H1 (cell line): ENCODE results near the gene CCNL2. TPM values are rescaled to one million over a fixed set of nuclear protein-coding genes. Genes with fewer than 3 reads are reported as not detected.
A peak's percentile ranks its signal among the peaks of the same experiment; 100 is the strongest.
"Not testable (repeated sequence)": the region's sequence is repeated elsewhere in the genome, so short reads cannot be mapped to it uniquely, and the experiment has no call there.

Experiments used
- CTCF ChIA-PET: fragments of 300-600 bp; sonication (Branson Sonifier 250); formaldehyde crosslinking; loops from one replicate; lab custom pipeline; 2021; ENCODE audit not compliant: partially characterized antibody; lab: Charles Lee
- POLR2A ChIA-PET: fragments of 300-600 bp; sonication (Branson Sonifier 250); formaldehyde crosslinking; loops from one replicate; lab custom pipeline; 2021; ENCODE audit warnings: inconsistent platforms; ENCODE audit not compliant: partially characterized antibody; lab: Charles Lee
- DNase-seq, 2 experiments: peaks; one replicate each; pipeline versions ENCODE4 v3.0.0 to v3.0.0-alpha.2; 2010 to 2022; ENCODE audit warnings: low spot score in 2 of 2, low read depth in 1 of 2, mixed read lengths in 1 of 2
- FAIRE-seq: peaks from 2 replicates; lab custom pipeline; 2011; peaks lifted over from hg19 to GRCh38; lab: Jason Lieb, UNC
- H2AFZ ChIP-seq: 2 replicates; pipeline ENCODE4 v1.8.1; 2012; ENCODE audit warnings: low read length, inconsistent platforms
- H2AK5ac ChIP-seq: 2 replicates; pipeline ENCODE4 v1.6.1; 2013; ENCODE audit warnings: low read depth, low read length
- H2BK120ac ChIP-seq: replicated peaks from 2 replicates; pipeline ENCODE3; 2013; ENCODE audit warnings: low read depth, low read length, inconsistent platforms
- H2BK12ac ChIP-seq: 2 replicates; pipeline ENCODE4 v1.6.1; 2013; ENCODE audit warnings: low read depth, low read length
- H2BK15ac ChIP-seq: 2 replicates; pipeline ENCODE4 v1.6.1; 2013; ENCODE audit warnings: low read length
- H2BK20ac ChIP-seq: 2 replicates; pipeline ENCODE4 v1.6.1; 2013; ENCODE audit warnings: low read length
- H2BK5ac ChIP-seq: 2 replicates; pipeline ENCODE4 v1.6.1; 2013; ENCODE audit warnings: low read depth, low read length
- H3K14ac ChIP-seq: 2 replicates; pipeline ENCODE4 v1.6.1; 2013; ENCODE audit warnings: inconsistent platforms; ENCODE audit not compliant: insufficient read length
- H3K18ac ChIP-seq: 2 replicates; pipeline ENCODE4 v1.6.1; 2013; ENCODE audit warnings: low read length; ENCODE audit errors: extremely low read depth
- H3K23ac ChIP-seq: 2 replicates; pipeline ENCODE4 v1.6.1; 2013; ENCODE audit warnings: inconsistent platforms; ENCODE audit not compliant: insufficient read length
- H3K23me2 ChIP-seq: 2 replicates; pipeline ENCODE4 v1.6.1; 2013; ENCODE audit warnings: low read depth, low read length
- H3K27ac ChIP-seq: 2 replicates; pipeline ENCODE4 v1.6.1; 2011; ENCODE audit warnings: low read depth, low read length, inconsistent platforms
- H3K27me3 ChIP-seq, 4 experiments: replicated peaks in 1 of 4; 1 replicate in 1 of 4; 2 replicates in 3 of 4; pipeline versions ENCODE4 v1.6.1 to v1.8.1; 2011 to 2013; ENCODE audit warnings: low read length in 3 of 4, mild to moderate bottlenecking in 3 of 4, inconsistent platforms in 2 of 4, mixed read lengths in 2 of 4, moderate library complexity in 1 of 4; ENCODE audit not compliant: control insufficient read depth in 3 of 4, insufficient read depth in 3 of 4; ENCODE audit errors: extremely low read depth in 1 of 4
- H3K36me3 ChIP-seq, 4 experiments: 2 replicates each; pipeline versions ENCODE4 v1.6.1 to v1.8.1; 2011 to 2013; ENCODE audit warnings: mild to moderate bottlenecking in 4 of 4, low read length in 3 of 4, moderate library complexity in 2 of 4, control low read depth in 1 of 4, inconsistent platforms in 1 of 4; ENCODE audit not compliant: insufficient read depth in 4 of 4, control insufficient read depth in 2 of 4
- H3K4ac ChIP-seq: replicated peaks from 2 replicates; pipeline ENCODE3; 2013; ENCODE audit warnings: low read length, low read depth, mixed read lengths, inconsistent platforms; ENCODE audit not compliant: insufficient read length
- H3K4me1 ChIP-seq, 4 experiments: replicated peaks in 1 of 4; 1 replicate in 1 of 4; 2 replicates in 3 of 4; pipeline versions ENCODE4 v1.6.1 to v1.8.1; 2011 to 2013; ENCODE audit warnings: low read length in 3 of 4, inconsistent platforms in 2 of 4, mixed read lengths in 1 of 4; ENCODE audit not compliant: insufficient read depth in 4 of 4, control insufficient read depth in 3 of 4
- H3K4me2 ChIP-seq, 2 experiments: 2 replicates each; pipeline versions ENCODE4 v1.6.1 to v1.8.1; 2011 to 2013; ENCODE audit warnings: low read depth in 2 of 2, low read length in 2 of 2, control low read depth in 1 of 2, inconsistent platforms in 1 of 2, mild to moderate bottlenecking in 1 of 2; ENCODE audit not compliant: insufficient read depth in 1 of 2
- H3K4me3 ChIP-seq, 4 experiments: fragments of 200-600, 300-600 bp in 1 of 4; sonication (generic), shearing (Covaris generic), sonication (Bioruptor Twin) in 1 of 4; 2 replicates each; pipeline versions ENCODE4 v1.5.1 to v1.8.1; 2011 to 2016; ENCODE audit warnings: low read length in 4 of 4, low read depth in 3 of 4, control low read depth in 2 of 4, inconsistent platforms in 2 of 4, mild to moderate bottlenecking in 2 of 4, mixed read lengths in 1 of 4, moderate library complexity in 1 of 4; ENCODE audit not compliant: insufficient read depth in 2 of 4; ENCODE audit errors: extremely low read depth in 1 of 4
- H3K56ac ChIP-seq: replicated peaks from 2 replicates; pipeline ENCODE3; 2013; ENCODE audit warnings: low read depth, mild to moderate bottlenecking, mixed read lengths, low read length, inconsistent platforms; ENCODE audit not compliant: insufficient read length
- H3K79me1 ChIP-seq: 2 replicates; pipeline ENCODE4 v1.6.1; 2013; ENCODE audit warnings: low read depth, low read length, control low read depth
- H3K79me2 ChIP-seq, 2 experiments: 2 replicates each; pipeline versions ENCODE4 v1.6.1 to v1.8.1; 2012 to 2013; ENCODE audit warnings: low read length in 2 of 2, mild to moderate bottlenecking in 2 of 2, inconsistent platforms in 1 of 2; ENCODE audit not compliant: insufficient read depth in 2 of 2, control insufficient read depth in 1 of 2
- H3K9ac ChIP-seq, 4 experiments: replicated peaks in 1 of 4; 1 replicate in 1 of 4; 2 replicates in 3 of 4; pipeline versions ENCODE4 v1.6.1 to v1.8.1; 2011 to 2013; ENCODE audit warnings: low read depth in 3 of 4, low read length in 3 of 4, control low read depth in 2 of 4, mild to moderate bottlenecking in 2 of 4, moderate library complexity in 2 of 4, inconsistent platforms in 1 of 4; ENCODE audit errors: extremely low read depth in 1 of 4
- H3K9me3 ChIP-seq, 2 experiments: 2 replicates each; pipeline versions ENCODE4 v1.6.1 to v1.8.1; 2012 to 2013; ENCODE audit warnings: mild to moderate bottlenecking in 2 of 2, moderate library complexity in 2 of 2, control low read depth in 1 of 2, inconsistent platforms in 1 of 2, low read depth in 1 of 2, low read length in 1 of 2, mixed read lengths in 1 of 2; ENCODE audit not compliant: insufficient read depth in 2 of 2
- H4K20me1 ChIP-seq, 2 experiments: replicated peaks in 1 of 2; 2 replicates each; pipeline versions ENCODE3 to v1.8.1; 2011 to 2013; ENCODE audit warnings: inconsistent platforms in 2 of 2, low read length in 2 of 2, mild to moderate bottlenecking in 1 of 2; ENCODE audit not compliant: insufficient read depth in 2 of 2, control insufficient read depth in 1 of 2
- H4K5ac ChIP-seq: 2 replicates; pipeline ENCODE4 v1.6.1; 2013; ENCODE audit warnings: low read length, low read depth, mixed read lengths, inconsistent platforms; ENCODE audit not compliant: insufficient read length
- H4K8ac ChIP-seq: 2 replicates; pipeline ENCODE4 v1.8.0; 2013; ENCODE audit warnings: mild to moderate bottlenecking, moderate library complexity, low read length, inconsistent platforms; ENCODE audit not compliant: insufficient read depth; ENCODE audit errors: extremely low read depth
- H4K91ac ChIP-seq: replicated peaks from 2 replicates; pipeline ENCODE3; 2013; ENCODE audit warnings: low read length, mixed read lengths, inconsistent platforms; ENCODE audit not compliant: insufficient read length
- BACH1 ChIP-seq: IDR thresholded peaks from 2 replicates; pipeline ENCODE4 v1.6.1; 2012; ENCODE audit warnings: low read length, improper control_type of control experiment
- EGR1 ChIP-seq: IDR thresholded peaks from 2 replicates; pipeline ENCODE4 v1.6.1; 2011; ENCODE audit warnings: low read depth, low read length, borderline replicate concordance
- SP2 ChIP-seq: IDR thresholded peaks from 2 replicates; pipeline ENCODE4 v1.6.1; 2012; ENCODE audit warnings: mild to moderate bottlenecking, low read length, inconsistent platforms
- SUZ12 ChIP-seq: fragments of 200-600 bp; sonication (generic); IDR thresholded peaks from 2 replicates; pipeline ENCODE4 v1.6.1; 2012; ENCODE audit warnings: mild to moderate bottlenecking, inconsistent platforms, low read length, moderate library complexity, mixed read lengths
- TAF1 ChIP-seq: IDR thresholded peaks from 2 replicates; pipeline ENCODE4 v1.6.1; 2011; ENCODE audit warnings: mild to moderate bottlenecking, low read depth, low read length
- WGBS, 2 experiments: shearing (Covaris generic) in 1 of 2; methylation state at CpG; one replicate each; pipeline versions ENCODE4 v1.1.6 to v1.1.7; 2013 to 2015; ENCODE audit warnings: low lambda C conversion rate in 2 of 2, mixed read lengths in 2 of 2, inconsistent platforms in 1 of 2, low coverage in 1 of 2, missing lambda C conversion rate in 1 of 2; ENCODE audit not compliant: insufficient replicate concordance in 2 of 2, insufficient coverage in 1 of 2, insufficient read length in 1 of 2; ENCODE audit errors: extremely low coverage in 1 of 2, missing lambda C conversion rate in 1 of 2; 5-methylcytosine and 5-hydroxymethylcytosine counted together
- polyA plus RNA-seq, 7 experiments: library from polyadenylated mRNA; depleted of rRNA in 3 of 7; stranded (reverse) in 5 of 7; unstranded in 2 of 7; fragments of >200 nt in 5 of 7; fragments of 200-250 nt in 2 of 7; gene quantifications; 1 replicate in 5 of 7; 2 replicates in 1 of 7; 4 replicates in 1 of 7; pipeline versions ENCODE4 v1.2.1 to v1.2.3, GENCODE V29; 2011 to 2013; ENCODE audit warnings: missing spikeins in 2 of 7, mixed read lengths in 2 of 7
- total RNA-seq: library from RNA; stranded (reverse); fragmentation: NEBNext Ultra II Directional; extraction: Animal tissue kit (Norgen Biotek cat#: 25700); gene quantifications from 2 replicates; pipeline ENCODE4 v1.2.1, GENCODE V29; 2021

The CCNL2 gene
- total and polyA plus RNA-seq, 2 of the 8 experiments (the other 6 are each of a cell fraction or from before 2014, with no cell fraction given) = 79.8 to 120 TPM

GRCh38 chr1:1399187-1399871, at the start of gene CCNL2 (continued):
- TF ChIP-seq SUZ12 (no peak), EGR1 (no peak), BACH1 (0 out of 2 replicates have a peak, but pooled peaks have one; percentile 22), TAF1 (peak; percentile 82), SP2 (peak; percentile 88)

GRCh38 chr1:1446631-1447030, 47.5 kb upstream of the CCNL2 start:
- H2BK120ac ChIP-seq, FAIRE-seq, H3K4me1 ChIP-seq, H3K14ac ChIP-seq, H3K79me2 ChIP-seq, H3K79me1 ChIP-seq, H3K36me3 ChIP-seq, H3K18ac ChIP-seq, H2BK5ac ChIP-seq, H3K9ac ChIP-seq, DNase-seq, H3K4me3 ChIP-seq, H3K4ac ChIP-seq, H3K27me3 ChIP-seq, H3K23me2 ChIP-seq, H2BK20ac ChIP-seq, H2AK5ac ChIP-seq, H3K56ac ChIP-seq, H3K9me3 ChIP-seq, H4K5ac ChIP-seq, H4K91ac ChIP-seq, H3K4me2 ChIP-seq, H4K20me1 ChIP-seq, H2AFZ ChIP-seq, H4K8ac ChIP-seq, CTCF ChIA-PET, H3K23ac ChIP-seq, H3K27ac ChIP-seq, H2BK15ac ChIP-seq, H2BK12ac ChIP-seq: not testable (repeated sequence)
- POLR2A ChIA-PET = interaction anchor here (1.8 kb wide), 1 partner anchor 10 kb away, joined by 5 read pairs; no protein-coding TSS in a partner anchor
- 96% methylated on average over 12 of the region's 19 CpGs; no CpG with 5 or more reads in 1 of the 2 experiments for WGBS, 2 experiments
